ENCODE results near the gene TMEM81. TPM values are rescaled to one million over a fixed set of nuclear protein-coding genes. Genes with fewer than 3 reads are reported as not detected.

The TMEM81 gene
- total RNA-seq, 1 donor from 2014 or later = 3.6 TPM

DNA sequence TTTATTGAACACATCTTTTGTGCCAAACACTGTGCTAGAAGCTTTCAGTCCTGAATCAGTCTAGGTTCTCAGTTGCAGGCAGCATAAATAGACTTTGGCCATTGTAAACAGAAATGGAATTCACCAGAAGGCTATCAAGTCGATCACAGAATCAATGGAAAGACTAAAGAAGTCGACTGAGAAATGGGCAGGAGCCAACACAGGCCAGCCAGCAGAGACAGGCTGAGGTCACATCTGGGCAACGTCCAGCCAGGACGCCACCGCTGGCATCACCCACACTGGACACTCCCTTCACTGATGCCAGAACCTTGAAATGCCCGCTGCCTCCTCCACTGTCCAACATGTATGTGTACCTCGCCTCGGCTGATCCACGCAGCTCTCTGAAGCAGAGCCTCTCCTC, 46.7 kb downstream of the TMEM81 start:
- H3K4me3 Mint-ChIP-seq (ENCODE audit: unreplicated experiment) = no peak overlapping the region
- H3K27ac Mint-ChIP-seq (ENCODE audit: unreplicated experiment) = no peak overlapping the region
- H3K4me1 Mint-ChIP-seq (ENCODE audit: unreplicated experiment) = no peaks in the 10 kb centered on the region
- no peaks in the 10 kb centered on the region for H3K36me3 Mint-ChIP-seq (ENCODE audit: unreplicated experiment)
- H3K9me3 Mint-ChIP-seq (ENCODE audit: unreplicated experiment) = no peaks in the 10 kb centered on the region
- peaks cover 51% of the 10 kb centered on the region for H3K27me3 Mint-ChIP-seq (ENCODE audit: unreplicated experiment)
- no peak for DNase-seq (ENCODE audit: extremely low spot score, unreplicated experiment)
- TF ChIP-seq, protein P1, sequence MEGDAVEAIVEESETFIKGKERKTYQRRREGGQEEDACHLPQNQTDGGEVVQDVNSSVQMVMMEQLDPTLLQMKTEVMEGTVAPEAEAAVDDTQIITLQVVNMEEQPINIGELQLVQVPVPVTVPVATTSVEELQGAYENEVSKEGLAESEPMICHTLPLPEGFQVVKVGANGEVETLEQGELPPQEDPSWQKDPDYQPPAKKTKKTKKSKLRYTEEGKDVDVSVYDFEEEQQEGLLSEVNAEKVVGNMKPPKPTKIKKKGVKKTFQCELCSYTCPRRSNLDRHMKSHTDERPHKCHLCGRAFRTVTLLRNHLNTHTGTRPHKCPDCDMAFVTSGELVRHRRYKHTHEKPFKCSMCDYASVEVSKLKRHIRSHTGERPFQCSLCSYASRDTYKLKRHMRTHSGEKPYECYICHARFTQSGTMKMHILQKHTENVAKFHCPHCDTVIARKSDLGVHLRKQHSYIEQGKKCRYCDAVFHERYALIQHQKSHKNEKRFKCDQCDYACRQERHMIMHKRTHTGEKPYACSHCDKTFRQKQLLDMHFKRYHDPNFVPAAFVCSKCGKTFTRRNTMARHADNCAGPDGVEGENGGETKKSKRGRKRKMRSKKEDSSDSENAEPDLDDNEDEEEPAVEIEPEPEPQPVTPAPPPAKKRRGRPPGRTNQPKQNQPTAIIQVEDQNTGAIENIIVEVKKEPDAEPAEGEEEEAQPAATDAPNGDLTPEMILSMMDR (IDR thresholded peaks at IDR 0.05) = no peak

Other genes starting within 250 kb of the TMEM81 start
- 0.13 TPM in 1 of 2 replicates, not detected in the other for gene NFASC, start 213.6 kb downstream of the TMEM81 start, total RNA-seq
- gene CNTN2, start 41.2 kb downstream of the TMEM81 start, total RNA-seq = not detected in 2 replicates
- gene RBBP5, start 37.5 kb upstream of the TMEM81 start, total RNA-seq = 14.7 and 17.3 TPM in 2 replicates
- 15.3 and 15.6 TPM in 2 replicates for gene DSTYK, start 127.2 kb upstream of the TMEM81 start, total RNA-seq
- gene TMCC2, start 143.5 kb upstream of the TMEM81 start, total RNA-seq = 3.4 and 4.7 TPM in 2 replicates
- gene NUAK2, start 237.3 kb upstream of the TMEM81 start, total RNA-seq = 4.3 and 4.5 TPM in 2 replicates

Data from osteocyte (in vitro differentiated cells).